Renal cortex interstitium (tissue), 15 donors: Measurements from ENCODE around the gene POU2AF3. TPM values are rescaled to one million over a fixed set of nuclear protein-coding genes. Genes with fewer than 3 reads are reported as not detected.
"Not testable (repeated sequence)": the region's sequence is repeated elsewhere in the genome, so short reads cannot be mapped to it uniquely, and the experiment has no call there.

Source experiments
- DNase-seq, 11 donors: peaks; one replicate each; pipeline ENCODE4 v3.0.0-alpha.2; 2013; ENCODE audit warnings: low read depth in 9 of 11, low spot score in 4 of 11; ENCODE audit errors: extremely low read depth in 1 of 11
- long read RNA-seq, 16 experiments: transcript quantifications; one replicate each; lab custom pipeline, GENCODE V29; 2026
- polyA plus RNA-seq, 3 donors: library from polyadenylated mRNA; unstranded; fragments of 120-200 nt; gene quantifications; one replicate each; pipeline ENCODE4 v1.2.1, GENCODE V29; 2013; ENCODE audit not compliant: insufficient read length in 3 of 3

Gene POU2AF3, protein sequence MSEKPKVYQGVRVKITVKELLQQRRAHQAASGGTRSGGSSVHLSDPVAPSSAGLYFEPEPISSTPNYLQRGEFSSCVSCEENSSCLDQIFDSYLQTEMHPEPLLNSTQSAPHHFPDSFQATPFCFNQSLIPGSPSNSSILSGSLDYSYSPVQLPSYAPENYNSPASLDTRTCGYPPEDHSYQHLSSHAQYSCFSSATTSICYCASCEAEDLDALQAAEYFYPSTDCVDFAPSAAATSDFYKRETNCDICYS
- polyA plus RNA-seq: 1 to 10 TPM; 7.7 to 9.4 (median 8.6) TPM
- long read RNA-seq, donor 1, partial matches to known transcripts: 0 of 1 reads
- long read RNA-seq, donor 1, other reads (novel, unspliced or antisense): 0 of 1 reads
- long read RNA-seq, donor 2, partial matches to known transcripts: 0 of 2 reads
- long read RNA-seq, donor 2, other reads (novel, unspliced or antisense): 0 of 2 reads
- long read RNA-seq, donor 3: 0 reads
- long read RNA-seq, donor 4: 0 reads
- long read RNA-seq, donor 5: 0 reads
- long read RNA-seq, donor 6, partial matches to known transcripts: 0 of 1 reads
- long read RNA-seq, donor 6, other reads (novel, unspliced or antisense): 0 of 1 reads
- long read RNA-seq, donor 7, partial matches to known transcripts: 0 of 1 reads
- long read RNA-seq, donor 7, other reads (novel, unspliced or antisense): 0 of 1 reads
- long read RNA-seq, donor 8, partial matches to known transcripts: 0 of 3 reads
- long read RNA-seq, donor 8, other reads (novel, unspliced or antisense): 0 of 3 reads
- long read RNA-seq, donor 9: 0 reads
- long read RNA-seq, donor 10, partial matches to known transcripts: 0 of 1 reads
- long read RNA-seq, donor 10, other reads (novel, unspliced or antisense): 0 of 1 reads
- long read RNA-seq, donor 11: 0 reads
- long read RNA-seq, donor 12, partial matches to known transcripts: 0 of 1 reads
- long read RNA-seq, donor 12, other reads (novel, unspliced or antisense): 0 of 1 reads
- long read RNA-seq, donor 13: 0 reads
- long read RNA-seq, donor 14, partial matches to known transcripts: 0 of 1 reads
- long read RNA-seq, donor 14, other reads (novel, unspliced or antisense): 0 of 1 reads
- long read RNA-seq, donor 15: 0 reads
- long read RNA-seq, donor 16, partial matches to known transcripts: 10 of 22 reads
- long read RNA-seq, donor 16, other reads (novel, unspliced or antisense): 12 of 22 reads

DNA sequence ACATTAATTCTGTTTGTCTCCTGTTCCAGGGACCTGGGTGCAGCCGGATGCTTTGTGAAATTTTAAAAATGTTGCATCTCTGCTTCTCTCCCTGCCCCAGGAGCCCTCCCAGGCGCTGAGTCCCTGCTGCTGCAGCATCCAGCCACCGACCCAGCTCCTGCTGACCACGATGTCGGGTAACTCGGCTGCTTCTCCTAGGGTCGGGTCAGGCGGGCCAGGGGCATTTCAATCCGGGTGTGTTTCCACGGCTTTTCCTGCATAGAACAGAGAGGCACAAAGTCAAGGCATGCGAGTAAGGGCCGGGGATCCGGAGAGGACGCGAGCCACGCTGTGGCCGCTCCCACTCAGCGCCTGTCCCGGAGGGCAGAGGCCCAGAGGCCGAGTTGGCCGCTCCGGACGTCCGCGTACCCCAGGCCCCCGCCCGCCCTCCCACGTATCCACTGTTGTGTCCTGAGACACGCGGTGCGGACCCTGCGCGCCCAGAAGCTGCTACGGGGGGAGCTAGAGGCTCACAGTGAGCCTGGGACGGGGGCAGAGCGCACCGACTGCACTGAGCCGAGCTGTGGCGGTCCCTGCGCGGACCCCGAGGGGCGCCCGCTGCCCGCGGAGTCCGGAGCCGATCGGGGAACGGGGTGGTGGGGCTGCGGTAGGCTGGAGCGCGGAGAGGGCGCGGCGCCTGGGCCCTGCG lies at the start of gene POU2AF3:
Gene POU2AF3, plus strand, starts transcription at position 134 of the 688 bp plus-strand sequence. Its CDS starts 36 bp downstream, at position 170.
- DNase-seq: peak in 3 of 11 donors; percentile 28 to 32 (median 31)

DNA sequence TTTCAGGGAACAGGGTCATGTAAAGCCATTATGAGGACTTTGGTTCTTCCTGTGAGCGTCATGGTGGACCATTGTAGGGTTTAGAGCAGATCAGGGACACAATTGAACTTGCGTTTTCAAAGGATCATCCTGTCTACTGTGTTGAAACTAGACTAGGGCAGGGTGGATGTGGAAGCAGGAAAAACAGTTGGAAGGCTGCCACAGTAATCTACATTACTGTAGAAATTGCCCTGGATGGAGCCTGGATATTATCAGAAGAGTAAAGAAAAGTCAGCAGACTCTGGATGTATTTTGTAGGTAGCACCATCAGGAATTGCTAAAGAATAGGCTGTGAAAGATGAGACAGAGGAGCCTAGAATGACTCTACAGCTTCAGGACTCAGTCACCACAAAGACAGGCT lies 47.4 kb upstream of the POU2AF3 start:
- no peak for DNase-seq

DNA sequence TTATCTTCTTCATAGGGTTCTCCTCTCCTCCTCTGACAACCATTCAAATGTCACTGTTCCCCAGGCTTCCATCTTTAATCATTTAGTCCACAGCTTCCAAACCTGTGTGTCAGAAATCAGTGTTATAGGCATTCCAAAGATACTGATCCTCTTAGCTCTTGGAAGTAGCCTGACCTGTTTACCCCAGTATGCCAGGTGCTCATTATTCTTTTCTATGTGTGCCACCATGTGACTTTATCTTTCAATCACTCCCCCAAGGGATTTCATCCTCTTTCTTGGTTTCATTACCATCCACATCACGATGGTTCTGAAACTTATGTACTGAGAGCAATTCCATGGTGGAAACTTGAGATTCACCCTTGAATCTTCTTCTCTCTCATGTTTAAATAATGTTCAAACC lies 45.2 kb upstream of the POU2AF3 start:
- DNase-seq: no peak

DNA sequence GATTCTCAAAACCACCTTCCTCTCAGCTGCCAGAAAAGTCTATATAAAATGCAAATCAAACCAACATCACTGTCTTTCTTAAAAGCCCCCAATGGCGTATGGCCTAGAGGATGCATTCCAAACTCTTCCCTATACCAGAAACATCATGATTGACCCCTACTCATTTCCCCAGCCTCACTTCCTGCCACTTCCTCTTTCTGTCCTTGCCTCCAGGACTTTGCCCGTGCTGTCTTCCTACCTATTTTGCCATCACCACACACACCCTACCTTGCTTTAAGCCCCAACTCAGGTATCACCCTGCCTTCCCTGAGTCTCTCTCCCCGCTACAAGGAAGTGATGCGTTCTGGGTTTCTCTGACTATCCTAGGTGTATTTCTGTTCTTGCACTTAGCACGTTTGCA lies 44.7 kb upstream of the POU2AF3 start:
- no peak for DNase-seq

DNA sequence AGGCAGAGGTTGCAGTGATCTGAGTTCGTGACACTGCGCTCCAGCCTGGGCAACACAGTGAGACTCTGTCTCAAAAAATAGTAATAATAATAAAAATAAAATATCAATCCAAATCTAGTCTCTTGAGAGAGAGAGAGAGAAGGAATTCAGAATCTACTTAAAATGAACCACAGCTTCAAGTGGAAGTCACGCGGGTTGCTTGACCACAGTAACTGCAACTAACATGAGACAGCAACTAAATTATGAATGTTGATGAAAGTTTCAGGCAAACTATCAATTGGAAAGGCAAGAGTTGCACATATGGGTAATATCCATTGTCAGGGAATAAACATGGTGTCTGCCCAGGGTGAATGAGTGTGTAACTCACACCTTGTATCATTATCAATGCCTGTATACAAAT lies 40.3 kb upstream of the POU2AF3 start:
- DNase-seq: no peak

DNA sequence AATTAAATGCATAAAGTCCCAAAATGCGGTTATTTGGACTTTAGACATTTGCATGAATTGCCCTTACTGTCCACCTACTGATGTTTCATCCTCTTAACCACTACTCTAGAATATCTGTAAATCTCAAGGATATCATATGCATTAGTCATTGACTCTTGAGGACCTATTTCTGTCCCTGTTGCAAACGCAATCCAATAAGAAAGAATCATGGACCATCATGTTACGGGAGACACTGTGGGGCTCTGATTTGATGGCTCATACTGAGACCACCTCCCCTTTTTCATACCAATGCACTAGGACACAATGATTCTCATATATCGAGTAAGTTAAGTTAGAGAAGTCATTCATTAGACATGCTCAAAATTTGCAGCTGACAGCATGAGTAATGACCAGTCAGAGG lies 38.5 kb upstream of the POU2AF3 start:
- no peak for DNase-seq

DNA sequence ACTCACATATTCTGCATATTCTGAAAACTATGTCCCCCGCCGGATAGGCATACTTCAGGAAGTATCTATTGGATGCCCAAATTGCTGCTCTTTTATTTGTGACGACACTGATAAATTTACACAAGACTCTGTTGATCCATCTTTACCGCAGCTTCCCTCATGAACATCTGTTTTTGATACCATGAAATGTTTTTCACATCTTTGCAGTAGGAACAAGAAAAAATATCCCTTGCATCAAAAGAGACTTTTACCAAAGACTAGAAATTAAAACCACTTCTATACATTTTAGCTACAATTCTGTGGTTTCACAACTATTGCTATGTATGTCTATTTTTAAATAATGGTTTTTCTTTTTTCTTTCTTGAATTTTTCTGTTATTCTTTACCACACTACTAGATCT lies 37.5 kb upstream of the POU2AF3 start:
- no peak for DNase-seq

DNA sequence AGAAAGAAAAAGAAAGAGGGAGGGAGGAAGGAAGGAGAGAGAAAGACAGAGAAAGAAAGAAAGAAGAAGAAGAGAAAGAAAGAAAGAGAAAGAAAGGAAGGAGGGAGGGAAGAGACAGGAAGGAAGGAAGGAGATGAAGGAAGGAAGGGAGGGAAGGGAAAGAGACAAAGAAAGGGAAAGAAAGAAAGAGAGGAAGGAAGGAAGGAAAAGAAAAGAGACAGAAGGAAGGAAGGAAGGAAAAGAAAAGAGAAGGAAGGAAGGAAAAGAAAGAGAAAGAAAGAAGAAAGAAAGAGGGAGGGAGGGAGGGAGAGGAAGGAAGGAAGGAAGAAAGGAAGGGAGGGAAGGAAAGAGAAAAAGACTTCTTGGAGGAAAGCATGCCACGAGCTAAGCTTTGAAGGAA lies 33.7 kb upstream of the POU2AF3 start:
- no peak for DNase-seq

DNA sequence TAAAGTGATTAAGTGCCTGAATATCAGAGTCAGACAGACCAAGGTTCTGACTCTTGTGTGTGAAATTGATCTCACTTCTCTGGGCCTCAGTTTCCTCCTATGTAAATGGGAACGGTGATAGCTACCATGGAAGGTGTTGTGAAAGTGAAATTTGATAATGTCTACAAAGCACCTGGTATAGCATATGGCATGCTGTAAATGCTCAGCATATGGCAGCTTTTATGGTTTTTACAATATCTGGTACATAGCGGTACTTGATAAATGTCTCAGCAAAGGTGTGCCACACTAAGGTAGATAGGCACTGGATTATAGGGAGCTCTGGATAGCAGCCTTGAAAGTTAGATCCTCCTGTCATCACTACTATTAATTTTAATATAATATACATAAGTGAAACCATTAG lies 32.9 kb upstream of the POU2AF3 start:
- no peak for DNase-seq

DNA sequence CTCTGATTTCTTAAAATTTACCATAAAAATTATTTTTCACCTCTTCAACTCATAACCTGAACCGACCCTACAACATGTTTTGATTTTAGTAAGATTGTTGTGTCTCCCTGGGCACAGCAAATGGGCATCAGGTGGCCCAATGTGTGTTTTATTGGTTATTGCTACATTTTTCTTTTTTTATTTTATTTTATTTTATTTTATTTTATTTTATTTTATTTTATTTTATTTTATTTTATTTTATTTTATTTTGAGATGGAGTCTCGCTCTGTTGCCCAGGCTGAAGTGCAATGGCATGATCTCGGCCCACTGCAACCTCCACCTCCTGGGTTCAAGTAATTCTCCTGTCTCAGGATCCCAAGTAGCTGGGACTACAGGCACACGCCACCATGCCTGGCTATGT lies 30.0 kb upstream of the POU2AF3 start:
- not testable (repeated sequence) for DNase-seq

DNA sequence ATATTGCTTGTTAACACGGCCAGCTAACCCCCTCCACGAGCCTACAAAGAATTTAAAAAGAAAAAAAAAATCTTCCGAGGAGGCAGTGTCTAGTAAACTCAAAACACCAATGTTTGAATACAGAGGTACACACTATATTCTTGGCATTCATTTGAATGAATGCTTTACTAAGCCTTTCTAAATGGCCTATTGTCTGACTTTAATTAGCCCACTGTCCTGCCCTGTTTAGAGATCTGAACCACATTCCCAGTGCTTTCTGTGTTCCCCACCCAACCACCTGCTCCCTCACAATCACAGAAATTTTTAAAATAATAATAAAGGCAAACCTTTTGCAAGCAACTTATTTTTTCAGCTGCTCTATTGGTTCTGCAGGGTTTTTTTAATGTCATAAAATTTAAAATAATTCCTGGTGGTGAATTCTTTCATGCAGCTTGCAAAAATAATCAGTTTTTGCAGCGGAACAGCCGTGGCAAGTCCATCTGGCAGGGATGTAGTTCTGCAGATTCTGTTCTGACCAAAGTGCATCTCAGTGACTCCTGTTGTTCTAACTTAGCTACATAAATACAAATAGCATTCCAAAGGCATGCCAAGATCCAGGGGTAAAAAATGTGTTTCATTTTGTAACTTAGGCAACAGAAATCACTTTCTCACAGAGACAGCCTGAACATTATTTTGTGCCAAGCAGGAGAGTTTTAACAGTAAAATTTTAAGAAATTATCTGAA lies 29.0 kb upstream of the POU2AF3 start:
- DNase-seq: peak in 2 of 11 donors; percentile 13 to 17

DNA sequence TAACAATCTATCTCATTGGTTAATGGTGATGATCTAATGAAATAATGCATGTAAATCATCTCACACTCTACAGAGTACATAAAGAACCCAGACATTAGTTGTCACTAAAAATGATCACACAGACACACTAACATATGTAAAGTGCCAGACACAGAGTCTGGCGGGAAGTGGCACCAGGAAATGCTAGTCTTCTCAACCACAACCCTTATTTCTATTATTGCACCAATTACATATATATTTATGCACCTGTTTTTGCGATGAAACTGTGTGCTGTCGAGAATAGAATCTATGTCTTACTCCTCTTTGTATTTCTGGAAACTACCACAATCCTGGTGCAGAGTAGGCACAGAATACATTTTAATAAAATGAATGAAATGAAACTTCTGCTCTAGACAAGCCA lies 25.9 kb upstream of the POU2AF3 start:
- no peak for DNase-seq

DNA sequence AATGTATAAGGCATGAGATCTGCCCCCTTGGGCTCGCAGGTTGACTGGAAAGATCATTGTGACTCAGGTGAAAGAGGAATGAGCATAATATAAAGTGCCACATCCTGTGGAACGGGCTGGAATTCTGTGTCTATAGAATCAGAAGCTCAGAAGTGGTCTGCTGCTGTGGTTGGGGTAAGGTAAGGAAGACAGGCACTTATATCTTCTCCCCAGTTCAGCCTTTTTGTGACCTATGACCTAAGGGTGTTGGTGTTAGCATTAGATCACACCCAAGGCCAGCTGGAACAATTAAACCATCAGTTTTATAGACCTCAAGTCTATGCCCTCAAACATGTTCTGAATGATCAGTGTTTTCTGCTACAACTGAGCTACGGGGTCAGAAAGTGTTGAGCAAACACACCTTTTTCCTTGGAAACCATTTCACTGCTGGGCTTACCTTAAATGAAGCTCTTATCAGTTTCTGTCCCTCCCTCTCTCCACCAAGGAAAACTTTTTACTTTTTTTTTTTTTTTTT lies 15.7 kb upstream of the POU2AF3 start:
- DNase-seq: no peak

DNA sequence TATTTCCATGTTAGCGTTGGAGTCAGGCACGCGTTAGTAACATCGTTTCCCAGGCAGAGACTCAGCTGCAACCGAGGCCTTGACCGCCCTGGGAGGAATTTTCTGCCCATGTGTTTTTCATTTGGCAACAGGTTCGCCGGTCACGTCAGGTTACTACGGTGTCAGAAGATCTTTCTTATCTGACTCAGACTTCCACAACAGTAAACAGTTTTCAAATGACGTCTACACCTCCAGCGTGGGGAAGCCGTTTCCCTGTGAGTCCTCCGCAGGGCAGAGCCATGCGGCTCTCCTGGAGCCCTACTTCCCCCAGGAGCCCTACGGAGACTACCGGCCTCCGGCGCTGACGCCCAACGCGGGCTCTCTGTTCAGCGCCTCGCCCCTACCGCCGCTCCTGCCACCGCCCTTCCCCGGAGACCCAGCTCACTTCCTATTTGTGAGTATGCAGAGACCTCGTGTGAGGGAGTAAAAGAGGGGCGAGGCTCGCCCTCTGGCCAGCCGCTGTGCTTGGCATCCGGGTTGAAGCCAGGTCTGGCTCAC lies 14.3 kb upstream of the POU2AF3 start:
- no peak for DNase-seq

DNA sequence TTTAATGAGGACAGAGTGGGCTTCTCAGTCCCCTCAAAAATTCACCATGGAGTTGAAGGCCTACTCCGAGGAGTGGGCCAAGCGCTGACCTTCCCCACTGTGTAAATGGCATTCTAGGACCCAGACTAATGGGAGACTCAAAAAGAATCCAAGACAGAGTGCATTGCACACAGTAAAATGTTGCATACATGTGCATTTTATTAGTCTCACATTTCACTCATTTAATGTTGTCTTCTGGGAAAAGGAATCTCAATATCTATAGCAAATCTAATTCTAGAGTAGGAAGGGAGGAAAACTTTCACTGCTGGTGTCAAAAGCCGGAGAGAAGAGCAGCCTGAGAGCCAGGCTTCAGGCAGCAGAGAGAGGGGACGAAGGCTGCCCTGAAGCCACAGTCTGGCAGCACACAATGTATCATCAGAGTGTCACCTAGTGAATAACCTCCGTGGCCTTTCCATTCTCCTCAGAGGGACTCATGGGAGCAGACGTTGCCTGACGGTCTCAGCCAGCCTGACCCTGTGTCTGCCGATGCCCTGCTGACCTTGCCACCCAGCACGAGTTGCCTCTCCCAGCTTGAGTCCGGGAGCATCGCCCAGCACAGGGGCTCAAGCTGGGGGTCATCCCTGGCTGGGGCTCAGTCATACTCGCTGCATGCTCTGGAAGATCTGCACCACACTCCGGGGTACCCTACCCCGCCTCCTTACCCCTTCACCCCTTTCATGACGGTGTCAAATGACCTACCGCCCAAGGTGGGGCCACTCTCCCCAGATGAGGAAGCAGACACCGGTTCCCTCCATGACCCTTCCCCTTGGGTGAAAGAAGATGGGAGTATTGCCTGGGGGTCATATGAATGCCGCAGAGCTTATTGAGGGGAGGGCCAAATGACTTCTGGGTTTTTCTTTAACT lies 12.9 kb upstream of the POU2AF3 start:
- DNase-seq: no peak

DNA sequence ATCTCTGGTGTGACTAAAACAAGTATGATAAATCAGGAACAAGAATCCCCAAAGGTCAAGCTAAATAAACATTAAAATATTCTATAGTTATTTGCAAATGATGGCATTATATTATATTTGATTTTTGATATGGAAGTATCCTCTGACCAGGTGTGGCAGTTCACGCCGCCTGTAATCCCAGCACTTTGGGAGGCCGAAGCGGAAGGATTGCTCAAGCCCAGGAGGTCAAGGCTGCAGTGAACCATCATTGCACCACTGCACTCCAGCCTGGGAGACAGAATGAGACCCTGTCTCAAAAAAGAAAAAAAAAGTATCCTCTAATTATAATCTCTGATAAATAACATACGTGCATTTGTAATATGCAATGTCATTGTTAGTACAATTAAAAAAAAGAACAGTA lies 6.6 kb upstream of the POU2AF3 start:
- no peak for DNase-seq

DNA sequence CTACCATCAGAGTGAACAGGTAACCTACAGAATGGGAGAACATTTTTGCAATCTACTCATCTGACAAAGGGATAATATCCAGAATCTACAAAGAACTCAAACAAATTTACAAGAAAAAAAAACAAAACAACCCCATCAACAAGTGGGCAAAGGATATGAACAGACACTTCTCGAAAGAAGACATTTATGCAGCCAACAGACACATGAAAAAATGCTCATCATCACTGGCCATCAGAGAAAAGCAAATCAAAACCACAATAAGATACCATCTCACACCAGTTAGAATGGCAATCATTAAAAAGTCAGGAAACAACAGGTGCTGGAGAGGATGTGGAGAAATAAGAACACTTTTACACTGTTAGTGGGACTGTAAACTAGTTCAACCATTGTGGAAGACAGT lies 5.9 kb upstream of the POU2AF3 start:
- not testable (repeated sequence) for DNase-seq
